HEK293 (cell line): ENCODE data around the gene ZMYM4.
A peak's percentile ranks its signal among the peaks of the same experiment; 100 is the strongest.

Experiments used
- CTCF ChIA-PET: fragments of 350-600 bp; formaldehyde crosslinking; extraction: SDS; loops from one replicate; lab custom pipeline; 2021; ENCODE audit warnings: antibody characterized with exemption; lab: Yijun Ruan, JAX
- POLR2A ChIA-PET: fragments of 300-600 bp; formaldehyde crosslinking; extraction: SDS; loops from one replicate; lab custom pipeline; 2020; ENCODE audit warnings: antibody characterized with exemption, inconsistent platforms; lab: Yijun Ruan, JAX
- H3K27ac ChIP-seq: fragments of 200-500 bp; sonication (Bioruptor generic); 2 replicates; pipeline ENCODE4 v1.5.1; 2014; ENCODE audit warnings: low read depth, low read length, control low read depth, inconsistent platforms; ENCODE audit errors: extremely low read depth
- H3K36me3 ChIP-seq, 2 experiments: fragments of 200-500 bp in 1 of 2; sonication (Bioruptor generic) in 1 of 2; 1 replicate in 1 of 2; 2 replicates in 1 of 2; pipeline ENCODE4 v1.5.1; 2014 to 2017; ENCODE audit warnings: inconsistent platforms in 2 of 2, low read length in 2 of 2; ENCODE audit not compliant: control insufficient read depth in 2 of 2, insufficient read depth in 1 of 2
- H3K4me1 ChIP-seq: fragments of 200-500 bp; sonication (Bioruptor generic); 2 replicates; pipeline ENCODE4 v1.5.1; 2014; ENCODE audit warnings: mild to moderate bottlenecking, low read length, inconsistent platforms; ENCODE audit not compliant: control insufficient read depth, insufficient read depth
- H3K4me3 ChIP-seq: 2 replicates; pipeline ENCODE4 v1.5.1; 2011; ENCODE audit warnings: low read depth, mild to moderate bottlenecking, control low read depth, low read length, moderate library complexity
- H3K9me3 ChIP-seq: fragments of 200-500 bp; sonication (Bioruptor generic); 2 replicates; pipeline ENCODE4 v1.5.1; 2014; ENCODE audit warnings: low read depth, low read length, inconsistent platforms; ENCODE audit not compliant: control insufficient read depth, insufficient read depth
- FEZF1 ChIP-seq: fragments of 450-650 bp; formaldehyde crosslinking; IDR thresholded peaks from 2 replicates; pipeline ENCODE4 v1.5.1; 2016; ENCODE audit warnings: missing biosample characterization, missing genetic modification characterization
- KLF17 ChIP-seq: fragments of 450-650 bp; formaldehyde crosslinking; IDR thresholded peaks from 2 replicates; pipeline ENCODE4 v1.5.1; 2016; ENCODE audit warnings: missing biosample characterization, missing genetic modification characterization
- TSHZ1 ChIP-seq: fragments of 450-650 bp; formaldehyde crosslinking; IDR thresholded peaks from 2 replicates; pipeline ENCODE4 v1.5.1; 2016; ENCODE audit warnings: missing biosample characterization, missing genetic modification characterization, borderline replicate concordance
- ZBTB48 ChIP-seq: fragments of 450-650 bp; formaldehyde crosslinking; IDR thresholded peaks from 2 replicates; pipeline ENCODE4 v1.5.1; 2016; ENCODE audit warnings: missing biosample characterization, missing genetic modification characterization
- ZFHX2 ChIP-seq: fragments of 450-650 bp; formaldehyde crosslinking; conservative IDR thresholded peaks from 2 replicates; pipeline ENCODE4 v1.5.1; 2016; ENCODE audit warnings: missing biosample characterization, missing genetic modification characterization
- ZNF248 ChIP-seq: fragments of 450-650 bp; formaldehyde crosslinking; IDR thresholded peaks from 2 replicates; pipeline ENCODE4 v1.5.1; 2017; ENCODE audit warnings: missing biosample characterization, missing genetic modification characterization
- ZNF266 ChIP-seq: fragments of 450-650 bp; formaldehyde crosslinking; IDR thresholded peaks from 2 replicates; pipeline ENCODE4 v1.5.1; 2016; ENCODE audit warnings: missing biosample characterization, missing genetic modification characterization, low read depth
- ZNF350 ChIP-seq: fragments of 450-650 bp; formaldehyde crosslinking; IDR thresholded peaks from 2 replicates; pipeline ENCODE4 v1.5.0; 2017; ENCODE audit warnings: missing biosample characterization, mild to moderate bottlenecking, missing genetic modification characterization
- ZNF501 ChIP-seq: fragments of 450-650 bp; formaldehyde crosslinking; IDR thresholded peaks from 2 replicates; pipeline ENCODE4 v1.5.1; 2016; ENCODE audit warnings: missing biosample characterization, missing genetic modification characterization
- ZNF544 ChIP-seq: fragments of 450-650 bp; formaldehyde crosslinking; IDR thresholded peaks from 2 replicates; pipeline ENCODE4 v1.5.0; 2017; ENCODE audit warnings: missing biosample characterization, missing genetic modification characterization
- ZNF654 ChIP-seq: fragments of 450-650 bp; formaldehyde crosslinking; IDR thresholded peaks from 2 replicates; pipeline ENCODE4 v1.5.1; 2016; ENCODE audit warnings: low read depth, missing biosample characterization, missing genetic modification characterization
- TF ChIP-seq, protein P1 (sequence below): fragments of 450-650 bp; formaldehyde crosslinking; IDR thresholded peaks from 2 replicates; pipeline ENCODE4 v1.5.1; 2016; ENCODE audit warnings: missing biosample characterization, missing genetic modification characterization
- TF ChIP-seq, protein P2 (sequence below): fragments of 450-650 bp; formaldehyde crosslinking; IDR thresholded peaks from 2 replicates; pipeline ENCODE4 v1.5.1; 2017; ENCODE audit warnings: missing biosample characterization, missing genetic modification characterization
- TF ChIP-seq, protein P3 (sequence below): fragments of 450-650 bp; formaldehyde crosslinking; IDR thresholded peaks from 2 replicates; pipeline ENCODE4 v1.5.1; 2016; ENCODE audit warnings: missing biosample characterization, missing genetic modification characterization

ZMYM4 gene

DNA sequence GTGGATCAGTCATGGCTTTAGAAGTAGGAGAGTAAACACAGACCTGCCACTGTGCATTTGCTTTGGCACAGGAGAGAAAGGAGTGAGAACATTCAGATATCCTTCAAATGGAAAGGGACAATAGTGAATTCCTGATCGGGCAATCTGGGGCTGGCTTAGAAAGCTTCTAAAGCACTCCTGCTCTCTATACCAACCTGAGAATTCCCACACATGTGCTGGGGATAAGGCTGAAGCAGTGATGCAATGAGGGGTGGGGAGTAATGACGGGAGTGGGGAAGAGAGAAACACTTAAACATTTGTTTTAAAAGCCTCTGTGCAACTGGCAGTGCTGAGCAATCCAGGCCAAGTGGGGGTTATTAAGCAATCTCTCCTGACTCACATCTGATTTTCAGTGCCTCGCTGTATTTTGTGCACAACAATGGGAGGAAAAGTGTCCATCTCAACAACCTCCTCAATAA lies 179.9 kb downstream of the ZMYM4 start:
- POLR2A ChIA-PET, result no interaction called here
- TF ChIP-seq ZNF266 (no peak), ZNF501 (tag by site-specific recombination) (no peak), ZNF248 (tag by site-specific recombination) (no peak), TSHZ1 (tag by site-specific recombination) (no peak), KLF17 (tag by site-specific recombination) (no peak), ZFHX2 (tag by site-specific recombination) (no peak), FEZF1 (no peak), ZNF544 (tag by site-specific recombination) (no peak)
- TF ChIP-seq, protein P1, sequence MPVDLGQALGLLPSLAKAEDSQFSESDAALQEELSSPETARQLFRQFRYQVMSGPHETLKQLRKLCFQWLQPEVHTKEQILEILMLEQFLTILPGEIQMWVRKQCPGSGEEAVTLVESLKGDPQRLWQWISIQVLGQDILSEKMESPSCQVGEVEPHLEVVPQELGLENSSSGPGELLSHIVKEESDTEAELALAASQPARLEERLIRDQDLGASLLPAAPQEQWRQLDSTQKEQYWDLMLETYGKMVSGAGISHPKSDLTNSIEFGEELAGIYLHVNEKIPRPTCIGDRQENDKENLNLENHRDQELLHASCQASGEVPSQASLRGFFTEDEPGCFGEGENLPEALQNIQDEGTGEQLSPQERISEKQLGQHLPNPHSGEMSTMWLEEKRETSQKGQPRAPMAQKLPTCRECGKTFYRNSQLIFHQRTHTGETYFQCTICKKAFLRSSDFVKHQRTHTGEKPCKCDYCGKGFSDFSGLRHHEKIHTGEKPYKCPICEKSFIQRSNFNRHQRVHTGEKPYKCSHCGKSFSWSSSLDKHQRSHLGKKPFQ, result no peak
- TF ChIP-seq, all 188 proteins: peak for 0
- CTCF ChIA-PET, result interaction anchor here (0.6 to 1.6 kb wide), 2 partner anchors 116 to 580 kb away, joined by 3 to 5 read pairs; no protein-coding TSS in a partner anchor
- Histone ChIP-seq H3K9me3 (no peaks in the 10 kb centered on the region), H3K27ac (no peak overlapping the region), H3K4me1 (no peaks in the 10 kb centered on the region), H3K36me3 (peaks cover 15 to 80% of the 10 kb centered on the region in 2 experiments; a peak in 2 of 3 replicates), H3K4me3 (no peak overlapping the region)

- peaks cover 15 to 82% of the 10 kb centered on the region in 2 experiments; a peak in 2 of 3 replicates for H3K36me3 ChIP-seq
- no peaks in the 10 kb centered on the region for H3K9me3 ChIP-seq
- H3K27ac ChIP-seq, result no peak overlapping the region
- POLR2A ChIA-PET, result no interaction called here
- no peak overlapping the region for H3K4me3 ChIP-seq
- no peaks in the 10 kb centered on the region for H3K4me1 ChIP-seq
- CTCF ChIA-PET, result interaction anchor here (0.6 to 7.2 kb wide), 13 partner anchors 10 to 1063 kb away, joined by 3 to 61 read pairs (median 7); no protein-coding TSS in a partner anchor
- TF ChIP-seq ZNF350, result no peak
- TF ChIP-seq, protein P2, sequence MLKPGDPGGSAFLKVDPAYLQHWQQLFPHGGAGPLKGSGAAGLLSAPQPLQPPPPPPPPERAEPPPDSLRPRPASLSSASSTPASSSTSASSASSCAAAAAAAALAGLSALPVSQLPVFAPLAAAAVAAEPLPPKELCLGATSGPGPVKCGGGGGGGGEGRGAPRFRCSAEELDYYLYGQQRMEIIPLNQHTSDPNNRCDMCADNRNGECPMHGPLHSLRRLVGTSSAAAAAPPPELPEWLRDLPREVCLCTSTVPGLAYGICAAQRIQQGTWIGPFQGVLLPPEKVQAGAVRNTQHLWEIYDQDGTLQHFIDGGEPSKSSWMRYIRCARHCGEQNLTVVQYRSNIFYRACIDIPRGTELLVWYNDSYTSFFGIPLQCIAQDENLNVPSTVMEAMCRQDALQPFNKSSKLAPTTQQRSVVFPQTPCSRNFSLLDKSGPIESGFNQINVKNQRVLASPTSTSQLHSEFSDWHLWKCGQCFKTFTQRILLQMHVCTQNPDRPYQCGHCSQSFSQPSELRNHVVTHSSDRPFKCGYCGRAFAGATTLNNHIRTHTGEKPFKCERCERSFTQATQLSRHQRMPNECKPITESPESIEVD (tag by site-specific recombination), result no peak
- TF ChIP-seq, all 188 proteins: peak for 0
Measured at GRCh38 chr1:35449334-35450008, 181.0 kb downstream of the ZMYM4 start.

DNA sequence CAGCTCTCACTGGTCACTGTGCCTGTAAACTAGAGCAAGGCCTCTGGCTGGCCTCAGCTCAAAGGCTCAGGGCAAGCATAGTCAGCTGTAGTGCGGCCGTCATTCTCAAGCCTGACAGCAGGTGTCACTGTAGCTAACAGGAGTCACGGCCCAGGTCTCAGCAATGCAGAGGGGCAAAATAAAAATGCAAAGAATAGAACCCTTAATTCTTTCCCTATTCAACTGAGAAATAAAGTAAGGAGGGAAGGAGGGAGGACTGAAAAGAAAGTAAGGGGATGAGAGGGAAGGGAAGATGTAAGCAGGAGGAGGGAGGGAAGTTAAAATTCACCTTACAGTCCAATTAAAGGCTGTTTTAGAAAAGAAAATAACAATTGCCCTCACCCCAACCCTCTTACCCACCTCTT lies 182.6 kb downstream of the ZMYM4 start:
- TF ChIP-seq, protein P3, sequence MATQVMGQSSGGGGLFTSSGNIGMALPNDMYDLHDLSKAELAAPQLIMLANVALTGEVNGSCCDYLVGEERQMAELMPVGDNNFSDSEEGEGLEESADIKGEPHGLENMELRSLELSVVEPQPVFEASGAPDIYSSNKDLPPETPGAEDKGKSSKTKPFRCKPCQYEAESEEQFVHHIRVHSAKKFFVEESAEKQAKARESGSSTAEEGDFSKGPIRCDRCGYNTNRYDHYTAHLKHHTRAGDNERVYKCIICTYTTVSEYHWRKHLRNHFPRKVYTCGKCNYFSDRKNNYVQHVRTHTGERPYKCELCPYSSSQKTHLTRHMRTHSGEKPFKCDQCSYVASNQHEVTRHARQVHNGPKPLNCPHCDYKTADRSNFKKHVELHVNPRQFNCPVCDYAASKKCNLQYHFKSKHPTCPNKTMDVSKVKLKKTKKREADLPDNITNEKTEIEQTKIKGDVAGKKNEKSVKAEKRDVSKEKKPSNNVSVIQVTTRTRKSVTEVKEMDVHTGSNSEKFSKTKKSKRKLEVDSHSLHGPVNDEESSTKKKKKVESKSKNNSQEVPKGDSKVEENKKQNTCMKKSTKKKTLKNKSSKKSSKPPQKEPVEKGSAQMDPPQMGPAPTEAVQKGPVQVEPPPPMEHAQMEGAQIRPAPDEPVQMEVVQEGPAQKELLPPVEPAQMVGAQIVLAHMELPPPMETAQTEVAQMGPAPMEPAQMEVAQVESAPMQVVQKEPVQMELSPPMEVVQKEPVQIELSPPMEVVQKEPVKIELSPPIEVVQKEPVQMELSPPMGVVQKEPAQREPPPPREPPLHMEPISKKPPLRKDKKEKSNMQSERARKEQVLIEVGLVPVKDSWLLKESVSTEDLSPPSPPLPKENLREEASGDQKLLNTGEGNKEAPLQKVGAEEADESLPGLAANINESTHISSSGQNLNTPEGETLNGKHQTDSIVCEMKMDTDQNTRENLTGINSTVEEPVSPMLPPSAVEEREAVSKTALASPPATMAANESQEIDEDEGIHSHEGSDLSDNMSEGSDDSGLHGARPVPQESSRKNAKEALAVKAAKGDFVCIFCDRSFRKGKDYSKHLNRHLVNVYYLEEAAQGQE (tag by site-specific recombination), result no peak
- TF ChIP-seq ZNF654 (tag by site-specific recombination) (peak; percentile 67), ZBTB48 (tag by site-specific recombination) (0 out of 2 replicates have a peak, but pooled peaks have one; percentile 26)
- ChIA-PET CTCF (interaction anchor here (0.6 to 7.2 kb wide), 44 partner anchors 8 to 665 kb away, joined by 3 to 61 read pairs (median 4); partner anchors contain the start of genes NCDN and TFAP2E), POLR2A (interaction anchor here (0.8 kb wide), 1 partner anchor 107 kb away, joined by 3 read pairs; the partner anchor contains the start of gene NCDN)
- H3K36me3 ChIP-seq, result peaks cover 15 to 80% of the 10 kb centered on the region in 2 experiments
- no peaks in the 10 kb centered on the region for H3K9me3 ChIP-seq
- H3K4me3 ChIP-seq, result no peak overlapping the region
- no peak overlapping the region for H3K27ac ChIP-seq
- H3K4me1 ChIP-seq, result no peaks in the 10 kb centered on the region
